Measurements from ENCODE around the gene AMPH. TPM values are rescaled to one million over a fixed set of nuclear protein-coding genes. Genes with fewer than 3 reads are reported as not detected.

AMPH gene
- total and polyA plus RNA-seq, 2 donors (not counting 1 experiment from before 2014, with no cell fraction given), result 2.4 to 3.6 TPM

DNA sequence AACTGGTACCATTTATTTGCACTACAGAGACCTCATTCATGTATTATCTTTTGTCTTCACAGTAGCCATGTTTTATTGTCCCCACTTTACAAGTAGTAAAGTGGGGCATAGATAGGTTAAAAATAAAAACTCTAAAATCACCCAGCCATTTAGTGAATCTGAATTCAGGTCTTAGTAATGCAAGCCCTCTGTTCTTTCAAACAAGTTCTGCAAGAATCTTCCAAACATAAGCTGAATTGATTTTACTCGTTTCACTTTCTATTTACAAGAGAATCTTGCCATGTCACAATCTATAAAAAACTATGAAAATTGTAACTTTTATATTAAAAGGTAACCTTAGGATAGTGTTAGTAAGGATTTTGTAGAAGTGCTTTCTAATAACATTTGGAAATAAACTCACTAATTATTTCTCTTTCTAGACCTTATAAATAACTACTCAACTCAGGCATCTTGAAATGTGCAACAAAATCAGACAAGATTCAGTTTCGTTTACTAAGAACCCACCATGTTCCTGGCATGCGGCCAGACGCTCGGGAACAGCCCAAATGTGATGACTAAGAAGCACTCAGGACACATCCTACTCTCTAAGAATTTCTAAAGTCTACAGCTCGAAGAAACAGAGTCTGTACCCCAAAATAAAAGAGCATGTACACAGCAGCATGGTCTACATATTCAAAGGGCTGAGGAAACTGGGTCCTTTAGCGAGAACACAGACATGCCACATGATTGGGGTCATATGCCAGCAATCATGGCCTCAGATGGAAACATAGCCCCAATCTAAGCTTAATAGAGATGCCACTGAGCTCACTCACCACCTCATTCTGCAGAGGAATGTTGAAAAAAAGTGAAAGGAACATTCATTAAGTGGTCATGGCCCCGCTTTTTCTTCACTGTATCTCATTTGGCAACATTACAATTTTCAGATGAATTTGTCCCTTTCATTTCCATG, 167.6 kb downstream of the AMPH start:
- Histone ChIP-seq H3K4me2 (ENCODE audit: extremely low read depth, insufficient read depth, low read length) (peak overlapping the region; percentile 54), H3K9me3 (ENCODE audit: control insufficient read depth, insufficient read depth, low read depth, low read length) (no peaks in the 10 kb centered on the region)

DNA sequence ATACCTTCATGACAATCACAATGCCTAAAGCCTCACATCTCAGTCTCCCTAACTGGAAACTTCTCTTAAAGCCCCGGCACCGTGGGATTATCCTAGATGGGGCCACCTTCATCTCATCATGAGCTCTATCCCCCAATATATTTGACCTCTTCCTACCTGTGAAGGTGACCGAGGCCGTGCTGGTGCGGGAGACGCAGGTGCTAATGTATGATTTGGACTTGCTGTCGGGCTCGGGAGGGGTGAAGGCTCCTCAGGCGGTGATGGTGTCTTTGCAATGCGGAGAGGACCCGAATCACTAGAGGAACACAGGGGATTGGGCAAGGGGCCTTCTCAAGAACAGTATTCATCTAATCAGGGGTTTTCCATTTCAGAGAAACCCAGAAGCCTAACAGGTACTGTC, 168.4 kb downstream of the AMPH start:
- H2AFZ ChIP-seq (ENCODE audit: low read length), result no peak overlapping the region
- H3K4me1 ChIP-seq (ENCODE audit: control insufficient read depth, extremely low read depth, insufficient read depth, low read length), result no peaks in the 10 kb centered on the region
- H3K9me3 ChIP-seq (ENCODE audit: control insufficient read depth, insufficient read depth, low read depth, low read length), result no peaks in the 10 kb centered on the region
- no peak overlapping the region for H3K27ac ChIP-seq (ENCODE audit: insufficient read depth, low read length)
- H4K20me1 ChIP-seq (ENCODE audit: control insufficient read depth, extremely low read depth, insufficient read depth, low read length), result no peaks in the 10 kb centered on the region
- no peak for DNase-seq (ENCODE audit: low read depth in 2 of 2)
- no peak for TF ChIP-seq EZH2 (IDR thresholded peaks at IDR 0.05; ENCODE audit: low read length, missing control alignments)
- TF ChIP-seq CTCF (conservative IDR thresholded peaks at IDR 0.05 in 1 of 2, IDR thresholded peaks at IDR 0.05 in 1 of 2; ENCODE audit: low read depth in 1 of 2, low read length in 2 of 2), result no peak
- no peak overlapping the region for H3K9ac ChIP-seq (ENCODE audit: insufficient read depth, low read length)
- no peaks in the 10 kb centered on the region for H3K27me3 ChIP-seq (ENCODE audit: control insufficient read depth, insufficient read depth, low read length)
- no peaks in the 10 kb centered on the region for H3K79me2 ChIP-seq (ENCODE audit: control insufficient read depth, insufficient read depth, low read length)
- no peak overlapping the region for H3K4me3 ChIP-seq (replicated peaks in 1 of 4; ENCODE audit: control extremely low read depth in 1 of 4, insufficient read depth in 1 of 4, low read depth in 3 of 4, low read length in 4 of 4)
- no peaks in the 10 kb centered on the region for H3K36me3 ChIP-seq (ENCODE audit: control insufficient read depth, insufficient read depth, low read length)
- no peak overlapping the region for H3K4me2 ChIP-seq (ENCODE audit: extremely low read depth, insufficient read depth, low read length)

More for the DNA sequence above, 167.6 kb downstream of the AMPH start:
- no peak overlapping the region for H2AFZ ChIP-seq (ENCODE audit: low read length)
- H3K4me1 ChIP-seq (ENCODE audit: control insufficient read depth, extremely low read depth, insufficient read depth, low read length), result no peaks in the 10 kb centered on the region
- no peaks in the 10 kb centered on the region for H3K36me3 ChIP-seq (ENCODE audit: control insufficient read depth, insufficient read depth, low read length)
- H3K27me3 ChIP-seq (ENCODE audit: control insufficient read depth, insufficient read depth, low read length), result no peaks in the 10 kb centered on the region
- H4K20me1 ChIP-seq (ENCODE audit: control insufficient read depth, extremely low read depth, insufficient read depth, low read length), result no peaks in the 10 kb centered on the region
- H3K79me2 ChIP-seq (ENCODE audit: control insufficient read depth, insufficient read depth, low read length), result no peaks in the 10 kb centered on the region
- H3K9ac ChIP-seq (ENCODE audit: insufficient read depth, low read length), result no peak overlapping the region
- peak overlapping the region in 1 of 4 experiments; percentile 39 for H3K4me3 ChIP-seq (replicated peaks in 1 of 4; ENCODE audit: control extremely low read depth in 1 of 4, insufficient read depth in 1 of 4, low read depth in 3 of 4, low read length in 4 of 4)
- no peak overlapping the region for H3K27ac ChIP-seq (ENCODE audit: insufficient read depth, low read length)
- TF ChIP-seq CTCF (conservative IDR thresholded peaks at IDR 0.05 in 1 of 2, IDR thresholded peaks at IDR 0.05 in 1 of 2; ENCODE audit: low read depth in 1 of 2, low read length in 2 of 2) (no peak), EZH2 (IDR thresholded peaks at IDR 0.05; ENCODE audit: low read length, missing control alignments) (no peak)
- DNase-seq (ENCODE audit: low read depth in 2 of 2), result peak; percentile 63 to 90

- no peaks in the 10 kb centered on the region for H3K27me3 ChIP-seq (ENCODE audit: control insufficient read depth, insufficient read depth, low read length)
- TF ChIP-seq CTCF (conservative IDR thresholded peaks at IDR 0.05 in 1 of 2, IDR thresholded peaks at IDR 0.05 in 1 of 2; ENCODE audit: low read depth in 1 of 2, low read length in 2 of 2), result no peak
- no peak for TF ChIP-seq EZH2 (IDR thresholded peaks at IDR 0.05; ENCODE audit: low read length, missing control alignments)
- H3K4me3 ChIP-seq (replicated peaks in 1 of 4; ENCODE audit: control extremely low read depth in 1 of 4, insufficient read depth in 1 of 4, low read depth in 3 of 4, low read length in 4 of 4), result no peak overlapping the region
- no peak overlapping the region for H3K27ac ChIP-seq (ENCODE audit: insufficient read depth, low read length)
- H4K20me1 ChIP-seq (ENCODE audit: control insufficient read depth, extremely low read depth, insufficient read depth, low read length), result no peaks in the 10 kb centered on the region
- no peaks in the 10 kb centered on the region for H3K4me1 ChIP-seq (ENCODE audit: control insufficient read depth, extremely low read depth, insufficient read depth, low read length)
- DNase-seq (ENCODE audit: low read depth in 2 of 2), result no peak
- no peak overlapping the region for H3K4me2 ChIP-seq (ENCODE audit: extremely low read depth, insufficient read depth, low read length)
- no peaks in the 10 kb centered on the region for H3K79me2 ChIP-seq (ENCODE audit: control insufficient read depth, insufficient read depth, low read length)
- H3K36me3 ChIP-seq (ENCODE audit: control insufficient read depth, insufficient read depth, low read length), result no peaks in the 10 kb centered on the region
- H3K9ac ChIP-seq (ENCODE audit: insufficient read depth, low read length), result no peak overlapping the region
- H3K9me3 ChIP-seq (ENCODE audit: control insufficient read depth, insufficient read depth, low read depth, low read length), result no peaks in the 10 kb centered on the region
- no peak overlapping the region for H2AFZ ChIP-seq (ENCODE audit: low read length)
These were observed 169.3 kb downstream of the AMPH start for GRCh38 chr7:38461887-38462286.
